ENCODE measurements around the gene SLX4IP. TPM values are rescaled to one million over a fixed set of nuclear protein-coding genes. Genes with fewer than 3 reads are reported as not detected.
A peak's percentile ranks its signal among the peaks of the same experiment; 100 is the strongest.

The SLX4IP gene
- total and polyA plus RNA-seq, 8 donors, result 2.5 to 6.4 (median 2.8) TPM

DNA sequence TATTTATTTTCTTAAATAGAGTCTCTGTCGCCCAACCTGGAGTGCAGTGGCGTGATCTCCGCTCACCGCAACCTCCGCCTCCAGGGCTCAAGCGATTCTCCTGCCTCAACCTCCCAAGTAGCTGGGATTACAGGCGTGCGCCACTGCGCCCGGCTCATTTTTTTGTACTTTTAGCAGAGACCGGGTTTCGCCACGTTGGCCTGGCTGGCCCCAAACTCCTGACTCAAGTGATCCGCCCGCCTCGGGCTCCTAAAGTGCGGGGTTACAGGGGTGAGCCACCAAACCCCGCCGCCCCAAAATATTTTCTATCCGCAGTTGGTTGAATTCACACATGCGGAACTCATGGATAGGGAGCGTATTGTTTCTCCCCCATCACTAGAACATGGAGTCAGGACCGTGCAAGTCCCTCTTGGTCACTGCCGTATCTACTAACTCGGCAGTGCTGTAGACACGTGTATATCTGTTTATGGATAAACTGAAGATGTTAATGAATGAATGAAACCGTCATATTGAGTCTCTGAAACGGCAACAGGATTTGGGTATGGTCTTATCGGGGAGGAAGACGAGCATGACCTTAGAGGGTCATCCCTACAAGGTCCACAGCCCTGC is 2.0 kb upstream of the SLX4IP start:
- TF ChIP-seq CTCF (IDR thresholded peaks at IDR 0.05), result no peak
- H3K36me3 ChIP-seq, result no peaks in the 10 kb centered on the region
- H3K27ac ChIP-seq, result peak overlapping the region in 3 of 4 donors; percentile 79 to 95 (median 88)
- ATAC-seq (no peak), DNase-seq (no peak), FAIRE-seq (no peak)
- no peaks in the 10 kb centered on the region for H3K27me3 ChIP-seq
- intact Hi-C loops (cut with DNase I), result no loop called here
- no peaks in the 10 kb centered on the region for H3K9me3 ChIP-seq
- WGBS, 2 donors, result 38 to 43% methylated on average over 30 of the region's 30 CpGs
- H3K4me1 ChIP-seq, result peaks cover 0 to 20% (median 0%) of the 10 kb centered on the region in 3 donors
- H3K4me3 ChIP-seq, result peak overlapping the region; percentile 56 to 88 (median 87)

GRCh38 chr20:10433623-10434466 is 1.3 kb upstream of the SLX4IP start, which contains the start of gene MKKS:
TSS of gene MKKS (minus strand) at chr20:10434222. CDS start at chr20:10413514, 20,708 bp downstream.
- no peak for TF ChIP-seq CTCF (IDR thresholded peaks at IDR 0.05)
- Histone ChIP-seq H3K27me3 (no peaks in the 10 kb centered on the region), H3K4me1 (peaks cover 0 to 20% (median 0%) of the 10 kb centered on the region in 3 donors), H3K4me3 (peak within 1 kb of the TSS; percentile 56 to 88 (median 87)), H3K27ac (peak within 1 kb of the TSS; percentile 77 to 95 (median 84)), H3K9me3 (no peaks in the 10 kb centered on the region), H3K36me3 (no peaks in the 10 kb centered on the region)
- DNase-seq (peak; percentile 91 to 95 (median 92)), ATAC-seq (peak; percentile 82 to 90 (median 84)), FAIRE-seq (no peak)
- intact Hi-C loops (cut with DNase I), result no loop called here
- WGBS, 2 donors, result 0% methylated on average over 73 of the region's 73 CpGs

DNA sequence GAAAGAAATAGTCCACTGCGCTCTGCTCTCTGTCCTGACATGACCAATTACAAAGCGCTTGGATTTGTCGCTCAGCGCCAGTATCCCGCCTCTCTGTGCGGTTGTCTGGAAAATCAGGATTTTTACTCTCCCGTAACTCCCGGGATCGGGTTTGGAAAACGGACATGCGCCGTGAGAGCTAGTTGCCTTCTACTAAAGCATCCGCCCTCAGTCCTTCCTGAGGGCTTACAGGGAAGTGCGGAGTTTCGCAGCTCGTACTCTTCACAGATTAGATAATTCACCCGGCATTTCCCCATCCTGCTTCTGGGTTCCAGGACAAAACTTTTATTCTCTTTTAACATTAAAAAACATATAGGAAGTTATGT is 656 bp upstream of the SLX4IP start:
- peaks cover 0 to 20% (median 0%) of the 10 kb centered on the region in 3 donors for H3K4me1 ChIP-seq
- peak; percentile 84 to 96 (median 92) for DNase-seq
- no peaks in the 10 kb centered on the region for H3K9me3 ChIP-seq
- no peaks in the 10 kb centered on the region for H3K36me3 ChIP-seq
- peak; percentile 86 to 91 (median 87) for ATAC-seq
- H3K27ac ChIP-seq, result peak overlapping the region; percentile 77 to 95 (median 84)
- WGBS, 2 donors, result 0% methylated on average over 17 of the region's 17 CpGs
- peak overlapping the region; percentile 56 to 88 (median 87) for H3K4me3 ChIP-seq
- H3K27me3 ChIP-seq, result no peaks in the 10 kb centered on the region
- intact Hi-C loops (cut with DNase I), result no loop called here
- FAIRE-seq, result peak; percentile 80
- no peak for TF ChIP-seq CTCF (IDR thresholded peaks at IDR 0.05)

- ATAC-seq (no peak), DNase-seq (peak in 2 of 6 donors; percentile 39 to 60), FAIRE-seq (no peak)
- Histone ChIP-seq H3K36me3 (no peaks in the 10 kb centered on the region), H3K27ac (peak overlapping the region in 1 of 4 donors; percentile 95), H3K4me1 (peaks cover 0 to 12% (median 0%) of the 10 kb centered on the region in 3 donors), H3K9me3 (no peaks in the 10 kb centered on the region), H3K27me3 (no peaks in the 10 kb centered on the region), H3K4me3 (peak overlapping the region in 2 of 4 donors; percentile 87)
- no peak for TF ChIP-seq CTCF (IDR thresholded peaks at IDR 0.05)
- intact Hi-C loops (cut with DNase I), result no loop called here
- 93 to 94% methylated on average over 20 of the region's 20 CpGs for WGBS, 2 donors
Observed at GRCh38 chr20:10436053-10436699, 1.1 kb downstream of the SLX4IP start.

Data from pancreas (tissue), 10 donors.